Mesendoderm (in vitro differentiated cells): ENCODE measurements around the gene TEX26.
A peak's percentile ranks its signal among the peaks of the same experiment; 100 is the strongest.

Experiments used
- DNase-seq: peaks from one replicate; pipeline ENCODE4 v3.0.0; 2013
- H2AK5ac ChIP-seq: 2 replicates; pipeline ENCODE4 v1.6.1; 2013; ENCODE audit warnings: low read length, inconsistent platforms
- H2BK120ac ChIP-seq: 2 replicates; pipeline ENCODE4 v1.6.1; 2013; ENCODE audit warnings: low read depth, mild to moderate bottlenecking, low read length, moderate library complexity, mixed read lengths
- H2BK15ac ChIP-seq: replicated peaks from 2 replicates; pipeline ENCODE4 v1.6.1; 2013; ENCODE audit warnings: low read depth, mild to moderate bottlenecking, moderate library complexity
- H2BK5ac ChIP-seq: 2 replicates; pipeline ENCODE4 v1.6.1; 2013; ENCODE audit warnings: low read length, inconsistent platforms
- H3K18ac ChIP-seq: 2 replicates; pipeline ENCODE4 v1.6.1; 2013; ENCODE audit warnings: mild to moderate bottlenecking, low read length, mixed read lengths
- H3K23ac ChIP-seq: one replicate; pipeline ENCODE4 v1.6.1; 2013; ENCODE audit warnings: low read length
- H3K27ac ChIP-seq: 2 replicates; pipeline ENCODE4 v1.5.1; 2013; ENCODE audit warnings: low read depth, mild to moderate bottlenecking, inconsistent platforms, low read length, moderate library complexity
- H3K27me3 ChIP-seq: 2 replicates; pipeline ENCODE4 v1.6.1; 2013; ENCODE audit warnings: low read length, control low read depth, mild to moderate bottlenecking, inconsistent platforms; ENCODE audit not compliant: insufficient read depth, poor library complexity
- H3K36me3 ChIP-seq: 2 replicates; pipeline ENCODE4 v1.6.1; 2013; ENCODE audit warnings: low read length, inconsistent platforms; ENCODE audit not compliant: control insufficient read depth, insufficient read depth
- H3K4ac ChIP-seq: one replicate; pipeline ENCODE4 v1.6.1; 2013; ENCODE audit warnings: low read depth, mild to moderate bottlenecking, low read length, moderate library complexity
- H3K4me1 ChIP-seq: 2 replicates; pipeline ENCODE4 v1.6.1; 2013; ENCODE audit warnings: low read depth, low read length, inconsistent platforms; ENCODE audit not compliant: control insufficient read depth
- H3K4me2 ChIP-seq: 2 replicates; pipeline ENCODE4 v1.6.1; 2013; ENCODE audit warnings: low read length
- H3K4me3 ChIP-seq: 2 replicates; pipeline ENCODE4 v1.5.1; 2013; ENCODE audit warnings: mild to moderate bottlenecking, low read length
- H3K56ac ChIP-seq: one replicate; pipeline ENCODE4 v1.6.1; 2013; ENCODE audit warnings: low read length
- H3K79me1 ChIP-seq: 2 replicates; pipeline ENCODE4 v1.6.1; 2013; ENCODE audit warnings: low read length, inconsistent platforms
- H3K79me2 ChIP-seq: 2 replicates; pipeline ENCODE4 v1.6.1; 2013; ENCODE audit warnings: mild to moderate bottlenecking, low read length; ENCODE audit not compliant: control insufficient read depth, insufficient read depth
- H3K9ac ChIP-seq: 2 replicates; pipeline ENCODE4 v1.6.1; 2013; ENCODE audit warnings: low read length, inconsistent platforms
- H4K5ac ChIP-seq: one replicate; pipeline ENCODE4 v1.6.1; 2013; ENCODE audit warnings: low read length
- H4K8ac ChIP-seq: one replicate; pipeline ENCODE4 v1.6.1; 2013; ENCODE audit warnings: low read depth, mild to moderate bottlenecking, control low read depth, low read length, moderate library complexity
- WGBS: extraction: QIAGEN DNeasy Blood & Tissue Kit; methylation state at CpG from one replicate; pipeline ENCODE4 v1.1.7; 2013; ENCODE audit warnings: low lambda C conversion rate, missing lambda C conversion rate; ENCODE audit not compliant: insufficient coverage; ENCODE audit errors: extremely low coverage; 5-methylcytosine and 5-hydroxymethylcytosine counted together

TEX26 gene

GRCh38 chr13:30933354-30933670 lies 856 bp downstream of the TEX26 start:
- WGBS, result no CpG with 5 or more reads among the region's 3 CpGs
- Histone ChIP-seq H3K56ac (no peak overlapping the region), H3K79me2 (no peaks in the 10 kb centered on the region), H2BK120ac (no peak overlapping the region), H2BK15ac (no peak overlapping the region), H2BK5ac (no peak overlapping the region), H3K4me2 (no peak overlapping the region), H3K4me1 (peaks cover 3% of the 10 kb centered on the region), H3K9ac (no peak overlapping the region), H3K27ac (no peak overlapping the region), H3K4ac (no peak overlapping the region), H3K23ac (no peak overlapping the region), H3K18ac (no peak overlapping the region), H3K36me3 (no peaks in the 10 kb centered on the region), H4K5ac (no peak overlapping the region), H4K8ac (no peak overlapping the region), H2AK5ac (no peak overlapping the region), H3K4me3 (no peak overlapping the region), H3K27me3 (no peaks in the 10 kb centered on the region), H3K79me1 (no peaks in the 10 kb centered on the region)
- no peak for DNase-seq

- Histone ChIP-seq H3K27ac (no peak overlapping the region), H2BK15ac (no peak overlapping the region), H3K36me3 (no peaks in the 10 kb centered on the region), H3K4ac (no peak overlapping the region), H2BK5ac (no peak overlapping the region), H4K5ac (no peak overlapping the region), H3K79me2 (no peaks in the 10 kb centered on the region), H3K4me1 (peaks cover 3% of the 10 kb centered on the region), H3K79me1 (no peaks in the 10 kb centered on the region), H3K4me2 (no peak overlapping the region), H3K9ac (no peak overlapping the region), H3K23ac (no peak overlapping the region), H4K8ac (no peak overlapping the region), H2BK120ac (no peak overlapping the region), H3K56ac (no peak overlapping the region), H3K18ac (no peak overlapping the region), H2AK5ac (no peak overlapping the region), H3K4me3 (no peak overlapping the region), H3K27me3 (no peaks in the 10 kb centered on the region)
- DNase-seq, result peak; percentile 79
- WGBS, result no CpG with 5 or more reads among the region's 6 CpGs
These were observed 1.9 kb downstream of the TEX26 start for GRCh38 chr13:30934381-30934780.

- Histone ChIP-seq H3K56ac (no peak overlapping the region), H3K9ac (no peak overlapping the region), H3K79me2 (no peaks in the 10 kb centered on the region), H3K27ac (no peak overlapping the region), H2BK120ac (no peak overlapping the region), H3K18ac (no peak overlapping the region), H3K36me3 (no peaks in the 10 kb centered on the region), H2AK5ac (no peak overlapping the region), H3K4ac (no peak overlapping the region), H3K4me3 (no peak overlapping the region), H2BK15ac (no peak overlapping the region), H2BK5ac (no peak overlapping the region), H3K4me1 (peaks cover 3% of the 10 kb centered on the region), H3K4me2 (no peak overlapping the region), H3K27me3 (no peaks in the 10 kb centered on the region), H4K8ac (no peak overlapping the region), H3K79me1 (no peaks in the 10 kb centered on the region), H3K23ac (no peak overlapping the region), H4K5ac (no peak overlapping the region)
- DNase-seq, result no peak
- no CpG with 5 or more reads among the region's 3 CpGs for WGBS
These were observed 2.3 kb downstream of the TEX26 start for GRCh38 chr13:30934803-30935202.

GRCh38 chr13:30936971-30937370 lies 4.5 kb downstream of the TEX26 start:
- WGBS, result no CpG with 5 or more reads among the region's 4 CpGs
- Histone ChIP-seq H3K23ac (no peak overlapping the region), H2AK5ac (no peak overlapping the region), H3K9ac (no peak overlapping the region), H3K18ac (no peak overlapping the region), H3K4me3 (no peak overlapping the region), H3K79me2 (no peaks in the 10 kb centered on the region), H2BK5ac (no peak overlapping the region), H4K5ac (no peak overlapping the region), H3K56ac (no peak overlapping the region), H3K36me3 (no peaks in the 10 kb centered on the region), H2BK15ac (no peak overlapping the region), H3K27me3 (no peaks in the 10 kb centered on the region), H3K79me1 (no peaks in the 10 kb centered on the region), H2BK120ac (no peak overlapping the region), H4K8ac (no peak overlapping the region), H3K27ac (no peak overlapping the region), H3K4me2 (no peak overlapping the region), H3K4me1 (peaks cover 3% of the 10 kb centered on the region), H3K4ac (no peak overlapping the region)
- no peak for DNase-seq

- Histone ChIP-seq H3K9ac (no peak overlapping the region), H3K79me2 (no peaks in the 10 kb centered on the region)
These were observed 11.4 kb downstream of the TEX26 start for GRCh38 chr13:30943881-30944280.

GRCh38 chr13:30957258-30957943 lies 24.9 kb downstream of the TEX26 start:
- no peak overlapping the region for H2BK15ac ChIP-seq
- no peak overlapping the region for H2BK5ac ChIP-seq
- no peak overlapping the region for H2BK120ac ChIP-seq
- no peak overlapping the region for H3K9ac ChIP-seq
- H3K36me3 ChIP-seq, result no peaks in the 10 kb centered on the region
- no peak overlapping the region for H4K5ac ChIP-seq
- H3K18ac ChIP-seq, result no peak overlapping the region
- WGBS, result no CpG with 5 or more reads among the region's 5 CpGs
- no peaks in the 10 kb centered on the region for H3K27me3 ChIP-seq
- H3K4me1 ChIP-seq, result no peaks in the 10 kb centered on the region
- H3K56ac ChIP-seq, result no peak overlapping the region
- no peak overlapping the region for H3K4me3 ChIP-seq
- H3K79me1 ChIP-seq, result no peaks in the 10 kb centered on the region
- no peak for DNase-seq
- H3K23ac ChIP-seq, result no peak overlapping the region
- no peak overlapping the region for H3K27ac ChIP-seq
- H3K4me2 ChIP-seq, result no peak overlapping the region
- no peak overlapping the region for H3K4ac ChIP-seq
- no peaks in the 10 kb centered on the region for H3K79me2 ChIP-seq
- H2AK5ac ChIP-seq, result no peak overlapping the region
- no peak overlapping the region for H4K8ac ChIP-seq

More at GRCh38 chr13:30943881-30944280, 11.4 kb downstream of the TEX26 start:
- H3K4me3 ChIP-seq, result no peak overlapping the region
- no peaks in the 10 kb centered on the region for H3K36me3 ChIP-seq
- DNase-seq, result no peak
- no peak overlapping the region for H4K5ac ChIP-seq
- no peak overlapping the region for H2AK5ac ChIP-seq
- H3K23ac ChIP-seq, result no peak overlapping the region
- H3K27me3 ChIP-seq, result no peaks in the 10 kb centered on the region
- no peak overlapping the region for H3K4ac ChIP-seq
- no peak overlapping the region for H4K8ac ChIP-seq
- no peaks in the 10 kb centered on the region for H3K4me1 ChIP-seq
- no peaks in the 10 kb centered on the region for H3K79me1 ChIP-seq
- H2BK15ac ChIP-seq, result no peak overlapping the region
- no peak overlapping the region for H2BK5ac ChIP-seq
- no peak overlapping the region for H3K4me2 ChIP-seq
- no peak overlapping the region for H3K18ac ChIP-seq
- H2BK120ac ChIP-seq, result no peak overlapping the region
- WGBS, result no CpG with 5 or more reads among the region's 3 CpGs
- H3K56ac ChIP-seq, result no peak overlapping the region
- H3K27ac ChIP-seq, result no peak overlapping the region
